Endothelial cell of umbilical vein (primary cell): Measurements from ENCODE around the gene COL18A1. TPM values are rescaled to one million over a fixed set of nuclear protein-coding genes. Genes with fewer than 3 reads are reported as not detected.

Experiments used
- BruUV-seq: library from RNA; stranded (reverse); fragments of 400-500 nt; replicated peaks from 2 replicates; lab custom pipeline; 2021; lab: Mats Ljungman, UMichigan
- CTCF ChIA-PET: fragments of 300-600, 350-600 bp; sonication (Branson Sonifier 250); formaldehyde crosslinking; loops from one replicate; lab custom pipeline; 2021; ENCODE audit warnings: antibody characterized with exemption, inconsistent platforms; lab: Charles Lee
- POLR2A ChIA-PET: fragments of 300-600, 350-600 bp; sonication (Branson Sonifier 250); formaldehyde crosslinking; loops from one replicate; lab custom pipeline; 2021; ENCODE audit warnings: antibody characterized with exemption, inconsistent platforms; lab: Charles Lee
- DNase-seq: peaks from one replicate; pipeline ENCODE4 v3.0.0-alpha.2; 2011; ENCODE audit warnings: low read depth, low spot score
- FAIRE-seq: peaks from 2 replicates; lab custom pipeline; 2011; peaks lifted over from hg19 to GRCh38; lab: Jason Lieb, UNC
- H2AFZ ChIP-seq: 2 replicates; pipeline ENCODE4 v1.6.0; 2012; ENCODE audit warnings: low read depth, low read length, control low read depth, inconsistent platforms
- H3K27ac ChIP-seq: 2 replicates; pipeline ENCODE4 v1.5.1; 2011; ENCODE audit warnings: low read depth, mild to moderate bottlenecking, control low read depth, low read length, moderate library complexity; ENCODE audit not compliant: insufficient read depth
- H3K27me3 ChIP-seq, 2 experiments: 2 replicates each; pipeline versions ENCODE4 v1.6.0 to v1.6.1; 2011; ENCODE audit warnings: low read length in 2 of 2, mixed read lengths in 1 of 2; ENCODE audit not compliant: control insufficient read depth in 2 of 2, insufficient read depth in 2 of 2
- H3K36me3 ChIP-seq, 2 experiments: 2 replicates in 1 of 2; 3 replicates in 1 of 2; pipeline ENCODE4 v1.5.1; 2011; ENCODE audit warnings: low read length in 2 of 2, mild to moderate bottlenecking in 1 of 2, moderate library complexity in 1 of 2; ENCODE audit not compliant: control insufficient read depth in 2 of 2, insufficient read depth in 2 of 2; ENCODE audit errors: extremely low read depth in 1 of 2
- H3K4me1 ChIP-seq: 3 replicates; pipeline ENCODE4 v1.5.1; 2011; ENCODE audit warnings: mild to moderate bottlenecking, low read length; ENCODE audit not compliant: control insufficient read depth, insufficient read depth; ENCODE audit errors: extremely low read depth
- H3K4me2 ChIP-seq: 2 replicates; pipeline ENCODE4 v1.6.1; 2011; ENCODE audit warnings: low read length, control low read depth, mixed read lengths; ENCODE audit not compliant: insufficient read depth
- H3K4me3 ChIP-seq, 3 experiments: fragments of 200-600 bp in 1 of 3; sonication (generic), shearing (Covaris generic) in 1 of 3; replicated peaks in 1 of 3; 2 replicates each; pipeline ENCODE4 v1.5.1; 2011 to 2016; ENCODE audit warnings: control low read depth in 3 of 3, low read length in 3 of 3, mild to moderate bottlenecking in 2 of 3, inconsistent platforms in 1 of 3, low read depth in 1 of 3, moderate library complexity in 1 of 3; ENCODE audit not compliant: insufficient read depth in 1 of 3
- H3K79me2 ChIP-seq: 2 replicates; pipeline ENCODE4 v1.6.0; 2012; ENCODE audit warnings: low read length, inconsistent platforms; ENCODE audit not compliant: control insufficient read depth, insufficient read depth
- H3K9ac ChIP-seq: replicated peaks from 2 replicates; pipeline ENCODE3; 2011; ENCODE audit warnings: low read length, control low read depth; ENCODE audit not compliant: insufficient read depth; ENCODE audit errors: extremely low read depth
- H3K9me1 ChIP-seq: replicated peaks from 3 replicates; pipeline ENCODE4 v1.6.0; 2011; ENCODE audit warnings: mild to moderate bottlenecking, low read length; ENCODE audit not compliant: control insufficient read depth, insufficient read depth; ENCODE audit errors: extremely low read depth
- H3K9me3 ChIP-seq: replicated peaks from 2 replicates; pipeline ENCODE4 v1.5.1; 2012; ENCODE audit warnings: low read length, inconsistent platforms; ENCODE audit not compliant: control insufficient read depth, insufficient read depth
- H4K20me1 ChIP-seq: replicated peaks from 2 replicates; pipeline ENCODE3; 2011; ENCODE audit warnings: mild to moderate bottlenecking, low read length; ENCODE audit not compliant: control insufficient read depth, insufficient read depth; ENCODE audit errors: extremely low read depth
- EZH2 ChIP-seq: IDR thresholded peaks from 2 replicates; pipeline ENCODE4 v1.6.1; 2012; ENCODE audit warnings: borderline replicate concordance, low read depth, mild to moderate bottlenecking, moderate library complexity, low read length, inconsistent platforms; ENCODE audit not compliant: severe bottlenecking
- FOS ChIP-seq: IDR thresholded peaks from 2 replicates; pipeline ENCODE4 v1.6.1; 2011; ENCODE audit warnings: mild to moderate bottlenecking, low read length, moderate library complexity, borderline replicate concordance; ENCODE audit not compliant: insufficient read depth
- GATA2 ChIP-seq: IDR thresholded peaks from 2 replicates; pipeline ENCODE4 v1.7.0; 2011; ENCODE audit warnings: low read depth, mild to moderate bottlenecking, moderate library complexity, mixed read lengths, low read length; ENCODE audit not compliant: insufficient read length, insufficient read depth
- JUN ChIP-seq: IDR thresholded peaks from 2 replicates; pipeline ENCODE4 v1.6.1; 2011; ENCODE audit warnings: borderline replicate concordance, low read depth; ENCODE audit not compliant: insufficient read length, insufficient read depth
- MAX ChIP-seq: IDR thresholded peaks from 2 replicates; pipeline ENCODE4 v1.6.1; 2011; ENCODE audit not compliant: insufficient read depth, insufficient read length
- MYC ChIP-seq: IDR thresholded peaks from one replicate; pipeline ENCODE4 v1.6.1; 2011; ENCODE audit warnings: mild to moderate bottlenecking, low read depth, low read length
- POLR2A ChIP-seq: IDR thresholded peaks from 2 replicates; pipeline ENCODE4 v1.6.1; 2012; ENCODE audit warnings: low read depth, mild to moderate bottlenecking, control low read depth, low read length
- POLR2AphosphoS5 ChIP-seq: IDR thresholded peaks from 2 replicates; pipeline ENCODE4 v1.6.1; 2012; ENCODE audit warnings: low read depth, mild to moderate bottlenecking, control low read depth, low read length, moderate library complexity; ENCODE audit not compliant: insufficient read depth
- dilution Hi-C: fragments of 300-500 bp; cut with MboI; formaldehyde crosslinking; loops from one replicate; pipeline ENCODE4 v1.15.0; 2019; ENCODE audit warnings: low sequenced_read_pairs; ENCODE audit not compliant: extremely low pct_ligation_motif_present
- intact Hi-C: fragments of 100-400 bp; cut with micrococcal nuclease; formaldehyde crosslinking; loops from one replicate; pipeline ENCODE4 v1.10.0; 2022
- polyA plus RNA-seq, 4 experiments: library from polyadenylated mRNA; depleted of rRNA in 3 of 4; stranded (reverse) in 3 of 4; unstranded in 1 of 4; fragments of >200 nt; gene quantifications; 2 replicates each; pipeline versions ENCODE4 v1.2.1 to v1.2.3, GENCODE V29; 2011 to 2012; ENCODE audit warnings: missing spikeins in 1 of 4
- total RNA-seq: library from RNA; stranded (reverse); gene quantifications from 2 replicates; pipeline ENCODE4 v1.2.3, GENCODE V29; 2021
- TF ChIP-seq, protein P1 (sequence below), 2 donors: IDR thresholded peaks; 1 replicate in 1 of 2; 2 replicates in 1 of 2; pipeline ENCODE4 v1.5.1; 2011; ENCODE audit warnings: low read length in 2 of 2, mild to moderate bottlenecking in 2 of 2, moderate library complexity in 2 of 2, control low read depth in 1 of 2, inconsistent platforms in 1 of 2, low read depth in 1 of 2; ENCODE audit not compliant: insufficient read depth in 1 of 2; ENCODE audit errors: extremely low read depth in 1 of 2

COL18A1 gene
- total and polyA plus RNA-seq, 2 donors (not counting 3 experiments of a cell fraction or from before 2014, with no cell fraction given): 198 to 252 TPM

- no peak for DNase-seq
- no peak for FAIRE-seq
- peaks cover 17% of the 10 kb centered on the region for H3K79me2 ChIP-seq
- H3K4me1 ChIP-seq: peaks cover 15% of the 10 kb centered on the region
- H3K27ac ChIP-seq: no peak overlapping the region
- no peak overlapping the region for H2AFZ ChIP-seq
- dilution Hi-C loops (no loop called here), intact Hi-C loops (no loop called here)
- H4K20me1 ChIP-seq: no peaks in the 10 kb centered on the region
- H3K9ac ChIP-seq: no peak overlapping the region
- no peaks in the 10 kb centered on the region for H3K9me1 ChIP-seq
- TF ChIP-seq JUN (no peak), POLR2AphosphoS5 (no peak), FOS (no peak), MYC (no peak)
- no TSS peak for BruUV-seq
- peaks cover 5 to 14% of the 10 kb centered on the region in 2 experiments for H3K27me3 ChIP-seq
- no peaks in the 10 kb centered on the region for H3K36me3 ChIP-seq
- H3K4me2 ChIP-seq: no peak overlapping the region
- POLR2A ChIA-PET: no interaction called here
- H3K9me3 ChIP-seq: no peaks in the 10 kb centered on the region
- CTCF ChIA-PET: interaction anchor here (1.0 to 1.9 kb wide), 7 partner anchors 8 to 262 kb away, joined by 3 to 7 read pairs (median 5); no protein-coding TSS in a partner anchor
- H3K4me3 ChIP-seq: no peak overlapping the region
These were observed 2.8 kb upstream of the COL18A1 start for GRCh38 chr21:45401916-45402900.

DNA sequence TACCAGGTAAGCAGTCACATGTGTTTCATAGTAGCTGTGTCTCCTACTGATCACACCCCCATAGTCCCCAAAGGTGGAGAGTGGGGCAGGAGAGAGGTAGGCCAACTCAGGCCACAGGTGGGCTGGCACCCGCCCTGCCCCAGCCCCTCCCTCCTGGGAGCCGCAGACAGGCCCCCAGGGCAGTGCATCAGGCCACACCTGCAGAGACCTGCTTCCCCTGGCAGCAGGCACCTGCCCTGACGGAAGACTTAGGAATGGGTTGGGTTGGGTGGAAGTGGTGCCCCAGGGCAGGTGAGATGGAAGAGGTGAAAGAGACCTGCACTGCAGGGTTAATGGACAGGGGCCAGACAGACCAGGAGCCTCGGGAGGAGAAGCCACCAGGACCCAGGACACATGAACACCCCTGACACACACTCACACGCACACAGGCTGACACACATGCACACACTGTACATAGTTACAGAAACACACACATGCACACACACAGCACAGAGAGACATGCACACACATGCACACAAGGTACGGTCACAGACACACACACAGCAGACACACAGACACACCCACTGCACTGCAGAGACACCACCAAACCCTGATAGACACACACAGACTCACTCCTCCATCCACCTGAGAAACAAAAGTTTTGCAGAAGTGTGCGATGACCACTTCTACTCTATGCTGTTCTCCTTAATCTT is 1.7 kb upstream of the COL18A1 start:
- TF ChIP-seq POLR2AphosphoS5 (no peak), FOS (no peak), MAX (no peak), POLR2A (no peak), GATA2 (no peak), JUN (no peak), EZH2 (no peak), MYC (no peak)
- TF ChIP-seq, protein P1, sequence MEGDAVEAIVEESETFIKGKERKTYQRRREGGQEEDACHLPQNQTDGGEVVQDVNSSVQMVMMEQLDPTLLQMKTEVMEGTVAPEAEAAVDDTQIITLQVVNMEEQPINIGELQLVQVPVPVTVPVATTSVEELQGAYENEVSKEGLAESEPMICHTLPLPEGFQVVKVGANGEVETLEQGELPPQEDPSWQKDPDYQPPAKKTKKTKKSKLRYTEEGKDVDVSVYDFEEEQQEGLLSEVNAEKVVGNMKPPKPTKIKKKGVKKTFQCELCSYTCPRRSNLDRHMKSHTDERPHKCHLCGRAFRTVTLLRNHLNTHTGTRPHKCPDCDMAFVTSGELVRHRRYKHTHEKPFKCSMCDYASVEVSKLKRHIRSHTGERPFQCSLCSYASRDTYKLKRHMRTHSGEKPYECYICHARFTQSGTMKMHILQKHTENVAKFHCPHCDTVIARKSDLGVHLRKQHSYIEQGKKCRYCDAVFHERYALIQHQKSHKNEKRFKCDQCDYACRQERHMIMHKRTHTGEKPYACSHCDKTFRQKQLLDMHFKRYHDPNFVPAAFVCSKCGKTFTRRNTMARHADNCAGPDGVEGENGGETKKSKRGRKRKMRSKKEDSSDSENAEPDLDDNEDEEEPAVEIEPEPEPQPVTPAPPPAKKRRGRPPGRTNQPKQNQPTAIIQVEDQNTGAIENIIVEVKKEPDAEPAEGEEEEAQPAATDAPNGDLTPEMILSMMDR (IDR thresholded peaks at IDR 0.05; ENCODE audit: extremely low read depth in 1 of 2, insufficient read depth in 1 of 2, low read depth in 1 of 2, low read length in 2 of 2): no peak
- Histone ChIP-seq H4K20me1 (no peaks in the 10 kb centered on the region), H3K9ac (no peak overlapping the region), H3K9me1 (no peaks in the 10 kb centered on the region), H3K36me3 (peaks cover 0 to 3% of the 10 kb centered on the region in 2 experiments), H3K79me2 (peaks cover 28% of the 10 kb centered on the region), H3K27ac (no peak overlapping the region), H3K4me2 (no peak overlapping the region), H3K9me3 (no peaks in the 10 kb centered on the region), H3K27me3 (peaks cover 3 to 5% of the 10 kb centered on the region in 2 experiments), H3K4me3 (no peak overlapping the region), H2AFZ (no peak overlapping the region), H3K4me1 (peaks cover 18% of the 10 kb centered on the region)
- no peak for FAIRE-seq
- CTCF ChIA-PET: interaction anchor here (1.9 kb wide), 1 partner anchor 31 kb away, joined by 5 read pairs; no protein-coding TSS in a partner anchor
- no peak for DNase-seq
- POLR2A ChIA-PET: no interaction called here
- intact Hi-C loops: no loop called here
- dilution Hi-C loops: no loop called here
- no TSS peak for BruUV-seq
